ENCODE measurements around the gene SMARCC2.

GRCh38 chr12:56121204-56121870 is 67.9 kb downstream of the SMARCC2 start:
- TF ChIP-seq CTCF (conservative IDR thresholded peaks at IDR 0.05 in 1 of 2, IDR thresholded peaks at IDR 0.05 in 1 of 2; ENCODE audit: low read depth in 1 of 2, low read length in 2 of 2) (no peak), EZH2 (IDR thresholded peaks at IDR 0.05; ENCODE audit: low read length, missing control alignments) (no peak)

All from fibroblast of lung (primary cell).